HepG2 (cell line): Measurements from ENCODE around the gene FMNL1. TPM values are rescaled to one million over a fixed set of nuclear protein-coding genes. Genes with fewer than 3 reads are reported as not detected.
A peak's percentile ranks its signal among the peaks of the same experiment; 100 is the strongest.

Source experiments
- CREM ChIP-seq, 2 experiments: sonication (generic) in 1 of 2; formaldehyde crosslinking in 1 of 2; IDR thresholded peaks; 2 replicates each; pipeline versions ENCODE4 v1.4.0 to v1.6.1; 2016 to 2020; ENCODE audit warnings: antibody characterized with exemption in 1 of 2, mild to moderate bottlenecking in 1 of 2, missing genetic modification reagents in 1 of 2
- FOXC1 ChIP-seq: sonication (generic); formaldehyde crosslinking; IDR thresholded peaks from 2 replicates; pipeline ENCODE4 v1.8.0; 2022; ENCODE audit warnings: mild to moderate bottlenecking, missing genetic modification reagents, borderline replicate concordance
- FOXM1 ChIP-seq: sonication (generic); formaldehyde crosslinking; IDR thresholded peaks from 2 replicates; pipeline ENCODE4 v1.5.0; 2020; ENCODE audit warnings: missing genetic modification reagents
- FOXP4 ChIP-seq: sonication (generic); formaldehyde crosslinking; IDR thresholded peaks from 2 replicates; pipeline ENCODE4 v1.4.0; 2020; ENCODE audit warnings: missing genetic modification reagents
- MAFK ChIP-seq, 2 experiments: IDR thresholded peaks in 1 of 2; conservative IDR thresholded peaks in 1 of 2; 2 replicates each; pipeline ENCODE4 v1.6.1; 2011; ENCODE audit warnings: improper control_type of control experiment in 2 of 2, low read length in 2 of 2
- MAZ ChIP-seq, 2 experiments: sonication (generic) in 1 of 2; formaldehyde crosslinking in 1 of 2; IDR thresholded peaks; 2 replicates each; pipeline versions ENCODE4 v1.5.0 to v1.6.1; 2012 to 2020; ENCODE audit warnings: low read depth in 2 of 2, mild to moderate bottlenecking in 2 of 2, borderline replicate concordance in 1 of 2, improper control_type of control experiment in 1 of 2, low read length in 1 of 2, missing genetic modification reagents in 1 of 2, moderate library complexity in 1 of 2
- MTF1 ChIP-seq: sonication (generic); formaldehyde crosslinking; IDR thresholded peaks from 2 replicates; pipeline ENCODE4 v1.5.0; 2020; ENCODE audit warnings: missing genetic modification reagents
- NCOA1 ChIP-seq: sonication (generic); formaldehyde crosslinking; IDR thresholded peaks from 2 replicates; pipeline ENCODE4 v1.9.0; 2021; ENCODE audit warnings: missing genetic modification reagents
- NFE2L1 ChIP-seq: sonication (generic); formaldehyde crosslinking; IDR thresholded peaks from 2 replicates; pipeline ENCODE4 v1.4.0; 2020; ENCODE audit warnings: missing genetic modification reagents, mild to moderate bottlenecking, borderline replicate concordance
- POLR2AphosphoS2 ChIP-seq: IDR thresholded peaks from 2 replicates; pipeline ENCODE4 v1.6.1; 2011; ENCODE audit warnings: low read depth, low read length, improper control_type of control experiment
- SOX5 ChIP-seq: IDR thresholded peaks from 2 replicates; pipeline ENCODE4 v1.6.1; 2016; ENCODE audit warnings: borderline replicate concordance
- YEATS2 ChIP-seq: sonication (generic); formaldehyde crosslinking; IDR thresholded peaks from 2 replicates; pipeline ENCODE4 v1.4.0; 2020; ENCODE audit warnings: missing genetic modification reagents, borderline replicate concordance
- ZNF138 ChIP-seq: sonication (generic); formaldehyde crosslinking; IDR thresholded peaks from 2 replicates; pipeline ENCODE4 v1.5.0; 2020; ENCODE audit warnings: mild to moderate bottlenecking, low read depth, missing genetic modification reagents
- ZNF790 ChIP-seq: sonication (generic); formaldehyde crosslinking; IDR thresholded peaks from 2 replicates; pipeline ENCODE4 v1.8.0; 2022; ENCODE audit warnings: missing genetic modification reagents, mild to moderate bottlenecking, borderline replicate concordance
- ZNF839 ChIP-seq: sonication (generic); formaldehyde crosslinking; IDR thresholded peaks from 2 replicates; pipeline ENCODE4 v1.4.0; 2020; ENCODE audit warnings: missing genetic modification reagents, mild to moderate bottlenecking, borderline replicate concordance
- polyA plus RNA-seq, 8 experiments: library from polyadenylated mRNA; depleted of rRNA in 3 of 8; stranded (reverse) in 7 of 8; unstranded in 1 of 8; fragments of >200 nt; fragmentation: Illumina TruSeq in 4 of 8; extraction: Trizol in 4 of 8; gene quantifications; 2 replicates each; pipeline versions ENCODE4 v1.2.1 to v1.2.3, GENCODE V29; 2011 to 2016; ENCODE audit warnings: low read depth in 4 of 8, missing spikeins in 1 of 8, mixed read lengths in 1 of 8; ENCODE audit not compliant: insufficient read depth in 1 of 8
- total RNA-seq, 5 experiments: library from RNA; depleted of rRNA; stranded (reverse); fragments of >200 nt; fragmentation: Illumina TruSeq; extraction: Trizol; gene quantifications; 2 replicates each; pipeline ENCODE4 v1.2.3, GENCODE V29; 2016; ENCODE audit warnings: low read depth in 1 of 5
- TF ChIP-seq, protein P1 (sequence below): sonication (generic); formaldehyde crosslinking; IDR thresholded peaks from 2 replicates; pipeline ENCODE4 v1.5.0; 2020; ENCODE audit warnings: mild to moderate bottlenecking, missing genetic modification reagents, borderline replicate concordance
- TF ChIP-seq, protein P2 (sequence below): IDR thresholded peaks from 2 replicates; pipeline ENCODE4 v1.6.1; 2016; ENCODE audit warnings: control low read depth

The FMNL1 gene
- total and polyA plus RNA-seq, 2 of the 13 experiments (the other 11 are each of a cell fraction or from before 2014, with no cell fraction given): 0.53 to 0.70 TPM

GRCh38 chr17:45172541-45173286 lies 49.0 kb upstream of the FMNL1 start (continued):
- TF ChIP-seq, protein P1, sequence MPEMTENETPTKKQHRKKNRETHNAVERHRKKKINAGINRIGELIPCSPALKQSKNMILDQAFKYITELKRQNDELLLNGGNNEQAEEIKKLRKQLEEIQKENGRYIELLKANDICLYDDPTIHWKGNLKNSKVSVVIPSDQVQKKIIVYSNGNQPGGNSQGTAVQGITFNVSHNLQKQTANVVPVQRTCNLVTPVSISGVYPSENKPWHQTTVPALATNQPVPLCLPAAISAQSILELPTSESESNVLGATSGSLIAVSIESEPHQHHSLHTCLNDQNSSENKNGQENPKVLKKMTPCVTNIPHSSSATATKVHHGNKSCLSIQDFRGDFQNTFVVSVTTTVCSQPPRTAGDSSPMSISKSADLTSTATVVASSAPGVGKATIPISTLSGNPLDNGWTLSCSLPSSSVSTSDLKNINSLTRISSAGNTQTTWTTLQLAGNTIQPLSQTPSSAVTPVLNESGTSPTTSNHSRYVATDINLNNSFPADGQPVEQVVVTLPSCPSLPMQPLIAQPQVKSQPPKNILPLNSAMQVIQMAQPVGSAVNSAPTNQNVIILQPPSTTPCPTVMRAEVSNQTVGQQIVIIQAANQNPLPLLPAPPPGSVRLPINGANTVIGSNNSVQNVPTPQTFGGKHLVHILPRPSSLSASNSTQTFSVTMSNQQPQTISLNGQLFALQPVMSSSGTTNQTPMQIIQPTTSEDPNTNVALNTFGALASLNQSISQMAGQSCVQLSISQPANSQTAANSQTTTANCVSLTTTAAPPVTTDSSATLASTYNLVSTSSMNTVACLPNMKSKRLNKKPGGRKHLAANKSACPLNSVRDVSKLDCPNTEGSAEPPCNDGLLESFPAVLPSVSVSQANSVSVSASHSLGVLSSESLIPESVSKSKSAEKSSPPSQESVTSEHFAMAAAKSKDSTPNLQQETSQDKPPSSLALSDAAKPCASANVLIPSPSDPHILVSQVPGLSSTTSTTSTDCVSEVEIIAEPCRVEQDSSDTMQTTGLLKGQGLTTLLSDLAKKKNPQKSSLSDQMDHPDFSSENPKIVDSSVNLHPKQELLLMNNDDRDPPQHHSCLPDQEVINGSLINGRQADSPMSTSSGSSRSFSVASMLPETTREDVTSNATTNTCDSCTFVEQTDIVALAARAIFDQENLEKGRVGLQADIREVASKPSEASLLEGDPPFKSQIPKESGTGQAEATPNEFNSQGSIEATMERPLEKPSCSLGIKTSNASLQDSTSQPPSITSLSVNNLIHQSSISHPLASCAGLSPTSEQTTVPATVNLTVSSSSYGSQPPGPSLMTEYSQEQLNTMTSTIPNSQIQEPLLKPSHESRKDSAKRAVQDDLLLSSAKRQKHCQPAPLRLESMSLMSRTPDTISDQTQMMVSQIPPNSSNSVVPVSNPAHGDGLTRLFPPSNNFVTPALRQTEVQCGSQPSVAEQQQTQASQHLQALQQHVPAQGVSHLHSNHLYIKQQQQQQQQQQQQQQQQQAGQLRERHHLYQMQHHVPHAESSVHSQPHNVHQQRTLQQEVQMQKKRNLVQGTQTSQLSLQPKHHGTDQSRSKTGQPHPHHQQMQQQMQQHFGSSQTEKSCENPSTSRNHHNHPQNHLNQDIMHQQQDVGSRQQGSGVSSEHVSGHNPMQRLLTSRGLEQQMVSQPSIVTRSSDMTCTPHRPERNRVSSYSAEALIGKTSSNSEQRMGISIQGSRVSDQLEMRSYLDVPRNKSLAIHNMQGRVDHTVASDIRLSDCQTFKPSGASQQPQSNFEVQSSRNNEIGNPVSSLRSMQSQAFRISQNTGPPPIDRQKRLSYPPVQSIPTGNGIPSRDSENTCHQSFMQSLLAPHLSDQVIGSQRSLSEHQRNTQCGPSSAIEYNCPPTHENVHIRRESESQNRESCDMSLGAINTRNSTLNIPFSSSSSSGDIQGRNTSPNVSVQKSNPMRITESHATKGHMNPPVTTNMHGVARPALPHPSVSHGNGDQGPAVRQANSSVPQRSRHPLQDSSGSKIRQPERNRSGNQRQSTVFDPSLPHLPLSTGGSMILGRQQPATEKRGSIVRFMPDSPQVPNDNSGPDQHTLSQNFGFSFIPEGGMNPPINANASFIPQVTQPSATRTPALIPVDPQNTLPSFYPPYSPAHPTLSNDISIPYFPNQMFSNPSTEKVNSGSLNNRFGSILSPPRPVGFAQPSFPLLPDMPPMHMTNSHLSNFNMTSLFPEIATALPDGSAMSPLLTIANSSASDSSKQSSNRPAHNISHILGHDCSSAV: no peak
- TF ChIP-seq ZNF790: no peak
- TF ChIP-seq MTF1 (CRISPR knock-in tag): 0 out of 2 replicates have a peak, but pooled peaks have one; percentile 45
- TF ChIP-seq FOXM1 (CRISPR knock-in tag): no peak
- peak; percentile 64; the same call in 1 of the 2 replicates for TF ChIP-seq FOXP4
- TF ChIP-seq, protein P2, sequence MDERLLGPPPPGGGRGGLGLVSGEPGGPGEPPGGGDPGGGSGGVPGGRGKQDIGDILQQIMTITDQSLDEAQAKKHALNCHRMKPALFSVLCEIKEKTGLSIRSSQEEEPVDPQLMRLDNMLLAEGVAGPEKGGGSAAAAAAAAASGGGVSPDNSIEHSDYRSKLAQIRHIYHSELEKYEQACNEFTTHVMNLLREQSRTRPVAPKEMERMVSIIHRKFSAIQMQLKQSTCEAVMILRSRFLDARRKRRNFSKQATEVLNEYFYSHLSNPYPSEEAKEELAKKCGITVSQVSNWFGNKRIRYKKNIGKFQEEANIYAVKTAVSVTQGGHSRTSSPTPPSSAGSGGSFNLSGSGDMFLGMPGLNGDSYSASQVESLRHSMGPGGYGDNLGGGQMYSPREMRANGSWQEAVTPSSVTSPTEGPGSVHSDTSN (CRISPR knock-in tag): no peak; the same call in 1 of the 2 replicates
- peak; percentile 99 for TF ChIP-seq MAZ (IDR thresholded peaks at IDR 0.05; ENCODE audit: borderline replicate concordance, low read depth, low read length)
- TF ChIP-seq MAZ (CRISPR knock-in tag; IDR thresholded peaks at IDR 0.05; ENCODE audit: low read depth): peak; percentile 91
- TF ChIP-seq MAFK (conservative IDR thresholded peaks at IDR 0.05 in 1 of 2, IDR thresholded peaks at IDR 0.05 in 1 of 2; ENCODE audit: low read length in 2 of 2): no peak
- TF ChIP-seq CREM (IDR thresholded peaks at IDR 0.05): peak; percentile 59
- TF ChIP-seq CREM (CRISPR knock-in tag; IDR thresholded peaks at IDR 0.05): no peak
- peak; percentile 83; the same call in 1 of the 2 replicates for TF ChIP-seq ZNF138 (CRISPR knock-in tag)
- no peak for TF ChIP-seq POLR2AphosphoS2
- TF ChIP-seq NCOA1 (CRISPR knock-in tag): no peak
- peak; percentile 61; the same call in 1 of the 2 replicates for TF ChIP-seq SOX5
- no peak for TF ChIP-seq ZNF839 (CRISPR knock-in tag)
- TF ChIP-seq FOXC1 (CRISPR knock-in tag): no peak
- TF ChIP-seq YEATS2 (CRISPR knock-in tag): peak; percentile 78
- no peak for TF ChIP-seq NFE2L1
